GM12892 (cell line): ENCODE data around the gene TTLL4.
A peak's percentile ranks its signal among the peaks of the same experiment; 100 is the strongest.

Experiments used
- DNase-seq: peaks from one replicate; pipeline ENCODE4 v3.0.0; 2011; ENCODE audit not compliant: insufficient read length
- FAIRE-seq: peaks from 2 replicates; lab custom pipeline; 2011; peaks lifted over from hg19 to GRCh38; lab: Jason Lieb, UNC
- POLR2A ChIP-seq: IDR thresholded peaks from 2 replicates; pipeline ENCODE4 v1.6.1; 2011; ENCODE audit warnings: low read depth, low read length, control low read depth
- POLR2AphosphoS5 ChIP-seq: IDR thresholded peaks from 2 replicates; pipeline ENCODE4 v1.6.1; 2011; ENCODE audit warnings: low read depth, low read length, control low read depth
- TAF1 ChIP-seq: IDR thresholded peaks from 2 replicates; pipeline ENCODE4 v1.6.1; 2011; ENCODE audit warnings: low read depth, mild to moderate bottlenecking, control low read depth, low read length, borderline replicate concordance

TTLL4 gene

DNA sequence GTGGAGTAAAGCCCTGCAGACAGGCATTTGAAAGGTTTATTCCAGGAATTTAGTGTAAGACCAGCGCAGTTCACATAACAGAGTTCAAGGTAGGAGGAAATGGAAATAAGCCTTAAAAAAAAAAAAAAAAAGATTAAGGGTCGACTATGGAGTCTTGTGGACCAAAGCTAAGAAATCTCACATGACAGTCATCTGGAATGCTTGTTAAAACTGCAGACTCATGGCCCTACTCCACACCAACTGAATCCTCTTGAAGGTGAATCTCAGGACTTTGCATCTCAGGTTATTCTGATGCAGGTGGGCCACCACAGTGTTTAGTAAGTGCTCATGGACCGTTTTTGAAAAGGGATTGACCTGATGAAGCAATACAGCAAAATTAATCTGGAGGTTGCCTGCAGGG, 8.8 kb downstream of the TTLL4 start:
- no peak for TF ChIP-seq TAF1
- no peak for TF ChIP-seq POLR2AphosphoS5
- FAIRE-seq (no peak), DNase-seq (no peak)

DNA sequence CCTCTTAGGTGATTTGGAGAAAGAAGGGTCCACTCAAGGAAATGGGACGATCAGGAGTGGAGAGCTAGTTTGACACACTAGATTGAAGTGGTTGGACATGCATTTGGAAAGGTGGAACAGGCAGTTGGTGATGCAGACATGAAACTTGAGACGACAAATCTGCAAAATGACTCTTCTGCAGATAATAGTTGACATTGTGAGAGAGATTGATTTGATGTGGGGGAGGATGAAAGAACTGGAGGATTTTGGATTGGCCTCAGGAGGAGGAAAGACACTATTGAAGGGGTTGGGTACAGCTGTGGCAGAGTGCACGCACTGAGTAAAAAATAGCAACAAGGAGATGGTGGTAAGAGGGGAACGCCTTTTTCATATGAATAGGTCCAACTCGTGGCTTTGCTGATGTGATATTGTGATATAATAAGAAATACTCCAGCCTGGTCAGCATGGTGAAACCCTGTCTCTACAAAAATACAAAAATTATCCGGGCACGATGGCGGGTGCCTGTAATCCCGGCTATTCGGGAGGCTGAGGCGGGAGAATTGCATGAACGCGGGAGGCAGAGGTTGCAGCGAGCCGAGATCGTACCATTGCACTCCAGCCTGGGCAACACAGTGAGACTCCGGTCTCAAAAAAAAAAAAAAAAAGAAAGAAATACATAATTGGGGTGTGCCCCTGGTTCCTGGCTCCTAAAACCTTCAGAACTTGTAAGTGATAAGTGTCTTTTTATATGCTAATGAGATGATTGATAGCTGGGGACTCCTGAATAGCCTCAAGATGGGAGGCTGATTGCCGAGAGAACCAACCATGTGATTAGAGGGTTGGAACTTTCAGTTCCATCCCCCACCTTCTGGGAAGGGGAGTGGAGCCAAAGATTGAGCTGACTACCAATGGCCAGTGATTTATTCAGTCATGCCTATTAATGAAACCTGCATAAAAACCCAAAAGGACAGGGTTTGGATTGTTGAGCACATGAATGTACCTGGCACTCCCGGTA, 9.7 kb downstream of the TTLL4 start:
- TF ChIP-seq POLR2AphosphoS5 (no peak), POLR2A (no peak), TAF1 (no peak)
- DNase-seq (no peak), FAIRE-seq (no peak)

DNA sequence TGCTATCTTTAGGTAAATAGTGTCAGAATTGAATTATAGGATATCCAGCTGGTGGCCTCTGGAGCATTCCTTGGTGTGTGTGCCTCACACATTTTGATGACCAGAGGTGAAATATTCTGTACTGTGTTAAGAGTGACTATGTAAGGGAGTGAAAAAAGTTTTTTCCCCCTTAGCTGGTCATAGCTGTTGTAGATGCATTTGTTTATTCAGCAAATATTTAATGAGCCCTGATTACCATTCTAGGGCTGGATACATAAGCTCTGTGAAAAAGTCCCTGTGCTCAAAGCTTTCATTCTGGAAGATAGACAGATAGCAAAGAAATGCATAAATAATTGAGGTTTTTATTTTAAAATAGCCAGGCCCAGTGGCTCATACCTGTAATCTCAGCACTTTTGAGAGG, 10.9 kb downstream of the TTLL4 start:
- no peak for DNase-seq
- no peak for TF ChIP-seq POLR2AphosphoS5
- TF ChIP-seq TAF1, result no peak
- TF ChIP-seq POLR2A, result no peak
- FAIRE-seq, result no peak

DNA sequence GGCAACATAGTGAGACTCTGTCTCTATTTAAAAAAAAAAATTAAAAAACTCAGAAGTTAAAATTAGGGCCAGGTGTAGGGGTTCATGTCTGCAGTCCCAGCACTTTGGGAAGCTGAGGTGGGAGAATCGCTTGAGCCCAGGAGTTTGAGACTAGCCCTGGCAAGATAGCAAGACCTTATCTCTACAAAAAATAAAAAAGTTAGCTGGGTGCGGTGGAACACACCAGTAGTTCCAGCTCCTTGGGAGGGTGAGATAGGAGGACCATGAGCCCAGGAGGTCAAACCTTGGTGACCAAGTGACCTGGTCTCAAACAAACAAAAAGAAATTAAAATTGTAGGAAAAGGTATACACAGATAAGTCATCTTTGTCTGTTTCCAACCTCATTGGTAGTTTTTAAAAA, 11.3 kb downstream of the TTLL4 start:
- no peak for TF ChIP-seq TAF1
- TF ChIP-seq POLR2AphosphoS5, result no peak
- TF ChIP-seq POLR2A, result no peak
- FAIRE-seq (no peak), DNase-seq (no peak)

DNA sequence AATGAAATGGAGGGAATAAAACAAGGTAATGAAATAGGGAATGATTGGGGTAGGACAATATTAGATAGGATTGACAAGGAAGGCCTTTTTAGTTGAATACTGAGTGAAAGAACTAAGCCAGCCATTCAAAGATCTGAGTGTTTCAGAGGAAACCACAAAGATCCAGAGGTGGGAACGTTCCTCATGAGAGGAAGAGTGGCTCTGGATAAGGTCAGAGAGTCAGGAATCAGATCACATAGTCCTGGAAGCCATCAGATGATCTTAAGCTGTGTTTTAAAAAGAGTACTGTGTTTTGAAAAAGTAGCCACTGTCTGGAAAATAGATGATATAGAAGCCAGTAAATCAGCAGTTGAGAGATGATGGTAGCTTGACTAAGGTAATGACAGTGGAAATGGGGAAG, 11.8 kb downstream of the TTLL4 start:
- TF ChIP-seq POLR2A, result no peak
- no peak for TF ChIP-seq TAF1
- TF ChIP-seq POLR2AphosphoS5, result no peak
- no peak for DNase-seq
- FAIRE-seq, result no peak

DNA sequence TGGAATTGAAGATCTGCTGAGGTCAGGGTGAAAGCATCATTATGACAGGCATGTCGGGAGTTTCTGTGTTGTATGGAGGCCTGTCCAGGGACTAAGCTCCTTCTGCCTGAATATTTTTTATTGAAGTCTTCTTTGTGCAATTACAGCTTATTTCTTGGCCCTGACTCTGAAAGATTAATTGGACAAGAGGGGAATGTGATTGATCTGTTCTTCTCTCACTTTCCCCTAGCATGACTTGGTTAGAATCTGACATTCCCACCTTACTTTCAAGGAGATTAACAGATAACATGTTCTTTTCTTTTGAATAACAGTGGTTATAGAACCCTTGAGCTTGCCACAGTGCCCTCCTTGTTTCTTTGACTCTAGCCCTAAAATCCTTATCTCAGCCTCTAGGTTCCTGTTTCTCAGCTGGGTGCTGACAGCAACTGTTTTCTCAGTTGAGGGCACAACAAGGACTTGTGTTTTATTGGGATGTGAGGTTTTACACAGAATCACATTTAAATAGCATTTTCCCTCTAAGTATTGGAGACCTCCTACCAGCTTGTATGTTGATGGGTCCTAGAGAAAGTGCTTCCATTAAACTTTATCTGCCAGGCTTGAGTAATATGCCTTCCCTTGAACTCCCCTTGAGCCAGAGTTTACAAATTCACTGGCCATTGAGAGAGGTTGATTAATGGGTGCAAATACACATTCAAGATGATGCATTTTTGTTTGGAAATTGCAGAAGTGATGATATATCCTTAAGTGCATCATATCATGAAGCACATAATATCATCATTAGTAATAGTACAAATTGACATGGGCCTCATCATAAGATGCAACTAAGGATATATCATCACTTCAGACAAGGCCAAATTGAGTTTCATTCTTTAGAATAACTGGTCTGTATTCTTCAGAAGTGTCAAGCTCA, 12.5 kb downstream of the TTLL4 start:
- no peak for FAIRE-seq
- DNase-seq, result no peak
- TF ChIP-seq TAF1, result no peak
- TF ChIP-seq POLR2A, result no peak

DNA sequence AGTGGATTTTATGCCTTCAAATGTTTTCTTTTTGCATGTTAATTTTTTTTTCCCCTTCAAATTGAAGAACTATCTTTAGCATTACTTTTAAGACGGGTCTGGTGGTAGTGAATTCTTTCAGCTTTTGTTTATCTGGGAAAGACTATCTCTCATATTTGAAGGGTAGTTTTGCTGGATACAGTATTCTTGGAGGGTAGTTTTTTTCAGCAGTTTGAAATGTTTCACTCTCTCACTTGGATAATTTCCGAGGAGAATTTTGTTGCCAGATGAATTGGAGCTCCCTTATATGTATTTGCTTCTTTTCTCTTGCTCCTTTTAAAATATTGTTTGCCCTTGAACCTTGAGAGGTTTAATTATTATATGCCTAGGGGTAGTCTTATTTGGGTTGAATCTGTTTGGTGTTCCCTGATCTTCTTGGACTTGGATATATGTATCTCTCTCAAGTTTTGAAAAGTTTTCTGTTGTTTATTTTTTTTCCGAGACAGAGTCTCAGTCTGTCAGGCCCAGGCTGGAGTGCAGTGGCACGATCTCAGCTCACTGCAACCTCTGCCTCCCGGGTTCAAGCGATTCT, 15.5 kb downstream of the TTLL4 start:
- DNase-seq (no peak), FAIRE-seq (no peak)
- no peak for TF ChIP-seq POLR2AphosphoS5
- TF ChIP-seq TAF1, result no peak
- no peak for TF ChIP-seq POLR2A

DNA sequence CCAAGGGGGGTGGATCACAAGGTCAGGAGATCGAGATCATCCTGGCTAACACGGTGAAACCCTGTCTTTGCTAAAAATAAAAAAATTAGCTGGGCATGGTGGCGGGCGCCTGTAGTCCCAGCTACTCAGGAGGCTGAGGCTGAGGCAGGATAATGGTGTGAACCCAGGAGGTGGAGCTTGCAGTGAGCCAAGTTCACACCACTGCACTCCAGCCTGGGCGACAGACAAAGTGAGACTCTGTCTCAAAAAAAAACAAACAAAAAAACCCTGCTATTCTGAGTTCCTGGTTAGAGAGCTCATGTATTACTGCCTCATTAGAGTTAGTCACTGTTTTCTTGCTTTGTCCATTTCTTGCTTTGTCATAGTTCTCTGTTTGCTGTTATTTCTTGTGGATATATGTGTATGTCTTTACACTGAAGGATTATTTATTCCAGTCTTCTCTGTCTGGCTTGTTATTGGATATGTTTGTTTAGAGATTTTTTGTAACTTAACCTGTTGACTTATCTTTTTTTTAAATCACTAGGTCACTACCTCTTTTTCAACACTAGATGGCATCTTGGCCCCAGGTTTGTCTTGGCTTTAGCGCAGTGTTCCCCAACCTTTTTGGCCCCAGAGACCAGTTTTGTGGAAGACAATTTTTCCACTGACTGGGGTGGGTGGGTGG, 17.0 kb downstream of the TTLL4 start:
- no peak for TF ChIP-seq TAF1
- no peak for TF ChIP-seq POLR2A
- no peak for TF ChIP-seq POLR2AphosphoS5
- no peak for DNase-seq
- peak; percentile 54 for FAIRE-seq

DNA sequence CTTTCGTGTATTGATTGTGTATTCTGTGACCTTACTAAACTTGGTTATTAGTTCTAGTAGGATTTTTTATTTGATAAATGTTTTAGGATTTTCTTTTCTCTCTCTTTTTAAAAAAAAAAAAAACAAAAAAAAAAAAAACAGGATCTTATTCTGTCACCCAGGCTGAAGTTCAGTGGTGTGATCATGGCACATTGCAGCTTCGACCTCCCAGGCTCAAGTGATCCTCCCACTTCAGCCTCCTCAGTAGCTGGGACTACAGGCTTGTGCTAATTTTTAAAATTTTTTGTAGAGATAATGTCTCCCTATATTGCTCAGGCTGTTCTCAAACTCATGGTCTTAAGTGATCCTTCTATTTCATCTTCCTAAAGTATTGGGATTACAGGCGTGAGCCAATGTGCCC, 19.0 kb downstream of the TTLL4 start:
- TF ChIP-seq TAF1 (no peak), POLR2A (no peak), POLR2AphosphoS5 (no peak)
- no peak for DNase-seq
- no peak for FAIRE-seq

DNA sequence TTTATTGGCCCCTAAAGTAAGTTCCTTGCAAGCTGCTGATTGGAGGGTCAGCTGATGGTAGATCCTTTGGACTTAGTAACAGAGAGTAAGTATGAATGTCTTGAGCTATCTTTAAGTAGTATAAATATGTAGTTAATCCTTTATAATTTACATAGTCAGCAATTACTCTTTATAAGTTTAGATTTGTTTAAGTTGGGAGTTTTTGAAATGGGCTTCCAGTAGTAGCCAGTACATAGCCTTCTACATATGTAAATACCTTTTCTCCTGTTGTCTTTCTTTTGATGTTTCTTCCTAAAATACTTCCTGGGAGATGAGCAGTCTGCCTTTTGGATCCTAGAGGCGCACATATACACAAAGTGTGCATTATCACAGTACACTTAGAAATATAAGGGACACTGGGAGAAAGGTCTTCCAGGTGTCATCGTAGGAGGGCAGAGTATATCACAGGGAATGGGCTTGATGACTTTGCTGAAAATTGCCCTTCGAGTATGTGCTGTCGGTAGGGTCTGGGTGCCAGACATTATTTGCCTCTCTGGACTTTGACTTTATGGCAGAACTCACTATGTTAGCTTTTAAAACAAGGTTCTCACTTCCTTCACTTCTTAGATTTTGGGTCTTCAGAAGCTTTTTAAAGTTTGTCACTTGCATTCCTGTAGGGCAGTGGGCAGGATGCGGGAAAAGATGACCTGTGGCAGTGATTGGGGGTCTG, 21.6 kb downstream of the TTLL4 start:
- DNase-seq (no peak), FAIRE-seq (no peak)
- TF ChIP-seq TAF1 (no peak), POLR2AphosphoS5 (no peak), POLR2A (no peak)

DNA sequence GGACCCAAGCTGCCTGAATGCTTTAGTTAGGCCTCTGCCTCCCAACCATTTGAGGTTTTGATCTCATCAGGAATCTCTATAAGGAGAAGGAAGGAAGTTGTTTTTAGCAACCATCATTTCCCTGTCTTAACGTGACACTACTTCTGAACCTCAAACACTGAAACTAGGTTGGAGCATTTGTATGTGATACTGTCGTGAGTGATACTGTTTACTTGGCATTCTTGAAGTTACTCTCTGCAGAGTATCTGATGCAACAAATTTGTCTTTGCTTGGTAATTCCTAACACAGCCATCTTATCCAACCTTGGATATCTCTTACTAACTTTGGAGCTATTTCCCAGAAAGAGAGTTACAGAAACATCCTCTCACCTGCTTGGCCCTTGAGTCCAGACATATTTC, 22.1 kb downstream of the TTLL4 start:
- no peak for FAIRE-seq
- no peak for DNase-seq
- TF ChIP-seq TAF1 (no peak), POLR2AphosphoS5 (no peak), POLR2A (no peak)
